ENCODE measurements around the gene PGA3.
"Not testable (repeated sequence)": the region's sequence is repeated elsewhere in the genome, so short reads cannot be mapped to it uniquely, and the experiment has no call there.

- TF ChIP-seq CTCF, POLR2A, POLR2AphosphoS5 (IDR thresholded peaks at IDR 0.05): not testable (repeated sequence)
These were observed 37.6 kb downstream of the PGA3 start, which contains the start of gene PGA5 for GRCh38 chr11:61240875-61241274.

All from prostate gland (tissue), 2 donors.